Liver (tissue), 9 donors: ENCODE results near the gene KIAA1191. TPM values are rescaled to one million over a fixed set of nuclear protein-coding genes. Genes with fewer than 3 reads are reported as not detected.
A peak's percentile ranks its signal among the peaks of the same experiment; 100 is the strongest.

ENCODE experiments used
- DNase-seq: peaks from one replicate; pipeline ENCODE4 v3.0.0-alpha.2; 2017; ENCODE audit warnings: low spot score
- H3K27ac ChIP-seq, 2 donors: one replicate each; pipeline ENCODE4 v1.7.0; 2013; ENCODE audit warnings: inconsistent platforms in 2 of 2, low read length in 2 of 2, control low read depth in 1 of 2, low read depth in 1 of 2, mild to moderate bottlenecking in 1 of 2
- H3K27me3 ChIP-seq, 4 donors: one replicate each; pipeline versions ENCODE4 v1.6.1 to v1.7.0; 2013; ENCODE audit warnings: low read length in 3 of 4, inconsistent platforms in 1 of 4, mild to moderate bottlenecking in 1 of 4, moderate library complexity in 1 of 4; ENCODE audit not compliant: control insufficient read depth in 4 of 4, insufficient read depth in 4 of 4
- H3K36me3 ChIP-seq, 4 donors: one replicate each; pipeline versions ENCODE4 v1.6.1 to v1.7.0; 2013; ENCODE audit warnings: low read length in 3 of 4, mild to moderate bottlenecking in 3 of 4, low read depth in 1 of 4, moderate library complexity in 1 of 4; ENCODE audit not compliant: control insufficient read depth in 4 of 4, insufficient read depth in 3 of 4
- H3K4me1 ChIP-seq, 4 donors: one replicate each; pipeline versions ENCODE4 v1.6.1 to v1.7.0; 2013; ENCODE audit warnings: low read length in 3 of 4, mild to moderate bottlenecking in 3 of 4, moderate library complexity in 1 of 4; ENCODE audit not compliant: control insufficient read depth in 4 of 4, insufficient read depth in 4 of 4
- H3K4me3 ChIP-seq, 3 donors: one replicate each; pipeline versions ENCODE4 v1.6.1 to v1.7.0; 2013; ENCODE audit warnings: low read length in 3 of 3, control low read depth in 1 of 3, low read depth in 1 of 3, mild to moderate bottlenecking in 1 of 3
- H3K9ac ChIP-seq, 2 donors: one replicate each; pipeline ENCODE4 v1.7.0; 2013; ENCODE audit warnings: low read length in 2 of 2, mild to moderate bottlenecking in 2 of 2, moderate library complexity in 2 of 2, control low read depth in 1 of 2, low read depth in 1 of 2
- H3K9me3 ChIP-seq, 4 donors: one replicate each; pipeline versions ENCODE4 v1.6.1 to v1.7.0; 2013; ENCODE audit warnings: low read length in 3 of 4; ENCODE audit not compliant: control insufficient read depth in 4 of 4
- ATF3 ChIP-seq: IDR thresholded peaks from 2 replicates; pipeline ENCODE4 v1.6.1; 2016; ENCODE audit warnings: antibody characterized with exemption
- CTCF ChIP-seq: fragments of 150-350 bp; IDR thresholded peaks from 2 replicates; pipeline ENCODE4 v1.5.1; 2017; ENCODE audit warnings: improper control_type of control experiment, low read depth, low read length; ENCODE audit not compliant: missing input control
- EGR1 ChIP-seq, 2 donors: IDR thresholded peaks; 2 replicates each; pipeline ENCODE4 v1.6.1; 2016 to 2018; ENCODE audit warnings: antibody characterized with exemption in 2 of 2, low read depth in 2 of 2
- FOXA2 ChIP-seq: IDR thresholded peaks from 2 replicates; pipeline ENCODE4 v1.6.1; 2016; ENCODE audit warnings: antibody characterized with exemption
- GABPA ChIP-seq, 2 donors: IDR thresholded peaks in 1 of 2; conservative IDR thresholded peaks in 1 of 2; 2 replicates each; pipeline ENCODE4 v1.6.1; 2016; ENCODE audit warnings: antibody characterized with exemption in 2 of 2, mild to moderate bottlenecking in 1 of 2, moderate library complexity in 1 of 2
- HNF4A ChIP-seq, 2 donors: conservative IDR thresholded peaks; 2 replicates each; pipeline ENCODE4 v1.6.1; 2016; ENCODE audit warnings: antibody characterized with exemption in 2 of 2, mild to moderate bottlenecking in 2 of 2
- HNF4G ChIP-seq: IDR thresholded peaks from 2 replicates; pipeline ENCODE4 v1.6.1; 2016; ENCODE audit warnings: antibody characterized with exemption
- JUND ChIP-seq, 2 donors: IDR thresholded peaks; 2 replicates each; pipeline ENCODE4 v1.6.1; 2016; ENCODE audit warnings: antibody characterized with exemption in 2 of 2
- RAD21 ChIP-seq, 2 donors: IDR thresholded peaks; 2 replicates each; pipeline ENCODE4 v1.6.1; 2016; ENCODE audit warnings: antibody characterized with exemption in 2 of 2, mild to moderate bottlenecking in 2 of 2
- REST ChIP-seq: IDR thresholded peaks from 2 replicates; pipeline ENCODE4 v1.6.1; 2016; ENCODE audit warnings: antibody characterized with exemption, mild to moderate bottlenecking
- RXRA ChIP-seq, 2 donors: IDR thresholded peaks; 2 replicates each; pipeline ENCODE4 v1.6.1; 2017 to 2018; ENCODE audit warnings: antibody characterized with exemption in 2 of 2, mild to moderate bottlenecking in 1 of 2
- SP1 ChIP-seq: IDR thresholded peaks from 2 replicates; pipeline ENCODE4 v1.6.1; 2018; ENCODE audit warnings: antibody characterized with exemption, mild to moderate bottlenecking
- TAF1 ChIP-seq: conservative IDR thresholded peaks from 2 replicates; pipeline ENCODE4 v1.6.1; 2016; ENCODE audit warnings: antibody characterized with exemption, mild to moderate bottlenecking
- YY1 ChIP-seq: IDR thresholded peaks from 2 replicates; pipeline ENCODE4 v1.6.1; 2016; ENCODE audit warnings: antibody characterized with exemption, mild to moderate bottlenecking
- WGBS: extraction: QIAGEN DNeasy Blood & Tissue Kit; methylation state at CpG from one replicate; pipeline ENCODE4 v1.1.7; 2013; 5-methylcytosine and 5-hydroxymethylcytosine counted together
- polyA plus RNA-seq, 2 donors: library from polyadenylated mRNA; stranded (reverse) in 1 of 2; unstranded in 1 of 2; fragments of 200-250 nt in 1 of 2; fragments of >200 nt in 1 of 2; fragmentation: Nextera tagmentation in 1 of 2; extraction: Ambion mirVana in 1 of 2; gene quantifications; one replicate each; pipeline versions ENCODE4 v1.2.1 to v1.2.3, GENCODE V29; 2013 to 2015
- total RNA-seq, 2 donors: library from RNA; depleted of rRNA; stranded (reverse); fragments of >200 nt; gene quantifications; one replicate each; pipeline ENCODE4 v1.2.3, GENCODE V29; 2014
- TF ChIP-seq, protein P1 (sequence below): IDR thresholded peaks from 2 replicates; pipeline ENCODE4 v1.6.1; 2016; ENCODE audit warnings: antibody characterized with exemption
- donor health status: healthy.
- donor health status: healthy.
- donor health status: healthy.
- donor health status: healthy.
- donor health status: healthy.

Gene KIAA1191
- total and polyA plus RNA-seq, 4 donors: 25.7 to 37.2 (median 31.4) TPM

DNA sequence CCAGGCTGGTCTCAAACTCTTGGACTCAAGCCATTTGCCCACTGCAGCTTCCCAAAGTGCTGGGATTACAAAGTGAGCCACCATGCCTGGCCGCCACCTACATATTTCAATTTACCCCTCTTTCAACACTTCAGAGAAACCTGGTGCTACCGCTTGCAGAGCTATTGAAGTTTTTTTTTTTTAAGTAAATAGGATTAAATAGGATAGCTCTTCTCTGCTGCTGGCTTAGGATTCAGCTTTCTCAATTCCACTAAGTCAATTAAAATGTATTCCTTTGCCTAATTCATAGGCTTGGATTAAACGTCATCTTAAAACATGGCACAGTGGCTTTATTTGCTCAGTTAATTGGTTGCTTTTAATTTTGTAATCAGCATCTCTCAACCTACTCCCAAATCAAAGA is 41.0 kb downstream of the KIAA1191 start (continued):
- TF ChIP-seq ATF3: no peak

DNA sequence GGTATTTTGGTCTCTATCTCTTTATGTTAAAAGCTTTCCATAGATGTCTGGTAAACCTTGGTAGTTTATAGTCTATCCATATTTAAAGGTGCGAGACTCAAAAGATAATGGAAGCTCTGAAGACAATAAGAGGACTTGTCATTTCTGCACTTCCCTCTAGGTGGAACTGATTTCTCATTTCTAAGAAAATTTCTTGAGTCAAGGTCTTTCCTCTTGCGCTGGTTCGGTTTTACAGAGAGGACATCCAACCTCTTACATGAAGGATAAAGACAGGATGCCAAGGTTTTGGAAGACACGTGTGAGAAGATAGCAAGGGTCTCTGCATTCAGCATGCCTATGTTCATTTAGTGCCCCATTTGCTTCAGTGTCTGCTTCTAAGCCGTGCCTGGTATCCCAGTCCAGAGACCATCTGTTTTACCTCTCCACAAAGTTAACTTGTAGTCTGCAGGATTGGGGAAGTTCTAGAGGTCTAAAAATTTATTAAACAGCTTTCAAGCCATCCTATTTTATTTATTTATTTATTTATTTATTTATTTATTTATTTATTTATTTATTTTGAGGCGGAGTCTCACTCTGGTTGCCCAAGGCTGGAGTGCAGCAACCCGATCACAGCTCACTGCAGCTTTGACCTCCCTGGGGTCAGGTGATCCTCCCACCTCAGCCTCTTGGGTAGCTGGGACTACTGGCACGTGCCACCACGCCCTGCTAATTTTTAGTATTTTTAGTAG is 41.6 kb downstream of the KIAA1191 start:
- TF ChIP-seq ATF3 (no peak), HNF4A (conservative IDR thresholded peaks at IDR 0.05) (no peak), REST (no peak), TAF1 (no peak), SP1 (no peak), RXRA (IDR thresholded peaks at IDR 0.05) (no peak), YY1 (no peak), EGR1 (IDR thresholded peaks at IDR 0.05; ENCODE audit: low read depth in 2 of 2) (no peak), RAD21 (IDR thresholded peaks at IDR 0.05) (peak; percentile 57 to 67), FOXA2 (no peak), GABPA (IDR thresholded peaks at IDR 0.05 in 1 of 2, conservative IDR thresholded peaks at IDR 0.05 in 1 of 2) (no peak), HNF4G (no peak), JUND (IDR thresholded peaks at IDR 0.05) (no peak), CTCF (peak; percentile 34)
- TF ChIP-seq, protein P1, sequence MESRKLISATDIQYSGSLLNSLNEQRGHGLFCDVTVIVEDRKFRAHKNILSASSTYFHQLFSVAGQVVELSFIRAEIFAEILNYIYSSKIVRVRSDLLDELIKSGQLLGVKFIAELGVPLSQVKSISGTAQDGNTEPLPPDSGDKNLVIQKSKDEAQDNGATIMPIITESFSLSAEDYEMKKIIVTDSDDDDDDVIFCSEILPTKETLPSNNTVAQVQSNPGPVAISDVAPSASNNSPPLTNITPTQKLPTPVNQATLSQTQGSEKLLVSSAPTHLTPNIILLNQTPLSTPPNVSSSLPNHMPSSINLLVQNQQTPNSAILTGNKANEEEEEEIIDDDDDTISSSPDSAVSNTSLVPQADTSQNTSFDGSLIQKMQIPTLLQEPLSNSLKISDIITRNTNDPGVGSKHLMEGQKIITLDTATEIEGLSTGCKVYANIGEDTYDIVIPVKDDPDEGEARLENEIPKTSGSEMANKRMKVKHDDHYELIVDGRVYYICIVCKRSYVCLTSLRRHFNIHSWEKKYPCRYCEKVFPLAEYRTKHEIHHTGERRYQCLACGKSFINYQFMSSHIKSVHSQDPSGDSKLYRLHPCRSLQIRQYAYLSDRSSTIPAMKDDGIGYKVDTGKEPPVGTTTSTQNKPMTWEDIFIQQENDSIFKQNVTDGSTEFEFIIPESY: no peak
- Histone ChIP-seq H3K4me1 (peaks cover 0 to 18% (median 11%) of the 10 kb centered on the region in 4 donors), H3K9me3 (no peaks in the 10 kb centered on the region), H3K27me3 (no peaks in the 10 kb centered on the region), H3K9ac (no peak overlapping the region), H3K4me3 (no peak overlapping the region), H3K36me3 (peaks cover 5 to 18% (median 8%) of the 10 kb centered on the region in 4 donors), H3K27ac (no peak overlapping the region)
- no peak for DNase-seq
- 72% methylated on average over 9 of the region's 9 CpGs for WGBS
